Measurements from ENCODE around the gene PPP1R14C. TPM values are rescaled to one million over a fixed set of nuclear protein-coding genes. Genes with fewer than 3 reads are reported as not detected.

The PPP1R14C gene
- total and polyA plus RNA-seq, 7 experiments from 2014 or later = not detected

GRCh38 chr6:150248300-150248699 is 105.5 kb downstream of the PPP1R14C start:
- ChIA-PET CTCF (no interaction called here), POLR2A (no interaction called here)
- peaks cover 0 to 5% (median 0%) of the 10 kb centered on the region in 3 experiments for H3K9me3 ChIP-seq (ENCODE audit: control insufficient read depth in 2 of 3, low read length in 3 of 3)
- no peak overlapping the region for H3K4me3 ChIP-seq (ENCODE audit: low read length)
- DNase-seq = no peak
- Mint-ChIP-seq H3K4me3 (no peak overlapping the region), H3K36me3 (no peaks in the 10 kb centered on the region), H3K4me1 (peaks cover 0 to 8% (median 0%) of the 10 kb centered on the region in 7 donors), H3K27ac (no peak overlapping the region), H3K27me3 (peaks cover 0 to 10% (median 1%) of the 10 kb centered on the region in 5 donors), H3K9me3 (peaks cover 0 to 18% (median 4%) of the 10 kb centered on the region in 11 donors)
- no peak overlapping the region for H3K27ac ChIP-seq (ENCODE audit: low read depth, low read length)
- H3K36me3 ChIP-seq (ENCODE audit: control insufficient read depth in 2 of 3, insufficient read depth in 3 of 3, low read length in 3 of 3) = no peaks in the 10 kb centered on the region
- H3K4me1 ChIP-seq (ENCODE audit: control insufficient read depth in 2 of 2, insufficient read depth in 2 of 2, low read length in 2 of 2) = no peaks in the 10 kb centered on the region
- no peak for ATAC-seq
- H3K27me3 ChIP-seq (ENCODE audit: control insufficient read depth in 2 of 2, insufficient read depth in 2 of 2, low read length in 2 of 2) = no peaks in the 10 kb centered on the region
- intact Hi-C loops (cut with micrococcal nuclease) = no loop called here

GRCh38 chr6:150249261-150249660 is 106.4 kb downstream of the PPP1R14C start:
- H3K9me3 ChIP-seq (ENCODE audit: control insufficient read depth in 2 of 3, low read length in 3 of 3) = peaks cover 0 to 5% (median 0%) of the 10 kb centered on the region in 3 experiments
- peaks cover 0 to 18% (median 4%) of the 10 kb centered on the region in 11 donors for H3K9me3 Mint-ChIP-seq
- ChIA-PET CTCF (no interaction called here), POLR2A (no interaction called here)
- DNase-seq = no peak
- H3K27me3 Mint-ChIP-seq = peaks cover 2 to 13% (median 5%) of the 10 kb centered on the region in 5 donors
- no peaks in the 10 kb centered on the region for H3K36me3 Mint-ChIP-seq
- no peaks in the 10 kb centered on the region for H3K36me3 ChIP-seq (ENCODE audit: control insufficient read depth in 2 of 3, insufficient read depth in 3 of 3, low read length in 3 of 3)
- no peak overlapping the region for H3K27ac ChIP-seq (ENCODE audit: low read depth, low read length)
- no peaks in the 10 kb centered on the region for H3K27me3 ChIP-seq (ENCODE audit: control insufficient read depth in 2 of 2, insufficient read depth in 2 of 2, low read length in 2 of 2)
- H3K4me1 ChIP-seq (ENCODE audit: control insufficient read depth in 2 of 2, insufficient read depth in 2 of 2, low read length in 2 of 2) = no peaks in the 10 kb centered on the region
- no peak overlapping the region for H3K4me3 Mint-ChIP-seq
- H3K27ac Mint-ChIP-seq = no peak overlapping the region
- intact Hi-C loops (cut with micrococcal nuclease) = no loop called here
- no peak for ATAC-seq
- H3K4me1 Mint-ChIP-seq = peaks cover 0 to 12% (median 0%) of the 10 kb centered on the region in 7 donors
- no peak overlapping the region for H3K4me3 ChIP-seq (ENCODE audit: low read length)

GRCh38 chr6:150250826-150251225 is 108.0 kb downstream of the PPP1R14C start:
- H3K4me3 ChIP-seq (ENCODE audit: low read length) = no peak overlapping the region
- CTCF ChIA-PET = no interaction called here
- ATAC-seq (no peak), DNase-seq (no peak)
- H3K4me3 Mint-ChIP-seq = no peak overlapping the region
- H3K27ac Mint-ChIP-seq = no peak overlapping the region
- no peaks in the 10 kb centered on the region for H3K27me3 ChIP-seq (ENCODE audit: control insufficient read depth in 2 of 2, insufficient read depth in 2 of 2, low read length in 2 of 2)
- intact Hi-C loops (cut with micrococcal nuclease) = no loop called here
- H3K9me3 Mint-ChIP-seq = peaks cover 0 to 18% (median 4%) of the 10 kb centered on the region in 11 donors
- no peaks in the 10 kb centered on the region for H3K36me3 ChIP-seq (ENCODE audit: control insufficient read depth in 2 of 3, insufficient read depth in 3 of 3, low read length in 3 of 3)
- H3K27ac ChIP-seq (ENCODE audit: low read depth, low read length) = no peak overlapping the region
- H3K9me3 ChIP-seq (ENCODE audit: control insufficient read depth in 2 of 3, low read length in 3 of 3) = peaks cover 0 to 5% (median 0%) of the 10 kb centered on the region in 3 experiments
- peaks cover 0 to 14% (median 0%) of the 10 kb centered on the region in 7 donors for H3K4me1 Mint-ChIP-seq
- POLR2A ChIA-PET = no interaction called here
- H3K4me1 ChIP-seq (ENCODE audit: control insufficient read depth in 2 of 2, insufficient read depth in 2 of 2, low read length in 2 of 2) = no peaks in the 10 kb centered on the region
- H3K36me3 Mint-ChIP-seq = peaks cover 0 to 4% (median 0%) of the 10 kb centered on the region in 5 donors
- peaks cover 3 to 18% (median 12%) of the 10 kb centered on the region in 5 donors for H3K27me3 Mint-ChIP-seq

- DNase-seq (no peak), ATAC-seq (no peak)
- ChIA-PET POLR2A (no interaction called here), CTCF (no interaction called here)
- Histone ChIP-seq H3K4me1 (ENCODE audit: control insufficient read depth in 2 of 2, insufficient read depth in 2 of 2, low read length in 2 of 2) (no peaks in the 10 kb centered on the region), H3K27ac (ENCODE audit: low read depth, low read length) (no peak overlapping the region), H3K36me3 (ENCODE audit: control insufficient read depth in 2 of 3, insufficient read depth in 3 of 3, low read length in 3 of 3) (no peaks in the 10 kb centered on the region), H3K9me3 (ENCODE audit: control insufficient read depth in 2 of 3, low read length in 3 of 3) (peaks cover 0 to 5% (median 0%) of the 10 kb centered on the region in 3 experiments), H3K27me3 (ENCODE audit: control insufficient read depth in 2 of 2, insufficient read depth in 2 of 2, low read length in 2 of 2) (no peaks in the 10 kb centered on the region), H3K4me3 (ENCODE audit: low read length) (no peak overlapping the region)
- intact Hi-C loops (cut with micrococcal nuclease) = no loop called here
- H3K27me3 Mint-ChIP-seq = peaks cover 3 to 24% (median 21%) of the 10 kb centered on the region in 5 donors
- peaks cover 0 to 8% (median 0%) of the 10 kb centered on the region in 5 donors for H3K36me3 Mint-ChIP-seq
- H3K9me3 Mint-ChIP-seq = peaks cover 0 to 18% (median 4%) of the 10 kb centered on the region in 11 donors
- no peak overlapping the region for H3K27ac Mint-ChIP-seq
- H3K4me3 Mint-ChIP-seq = no peak overlapping the region
- peaks cover 0 to 17% (median 0%) of the 10 kb centered on the region in 7 donors for H3K4me1 Mint-ChIP-seq
Measured at GRCh38 chr6:150251566-150252186, 108.8 kb downstream of the PPP1R14C start.

- H3K27ac Mint-ChIP-seq = no peak overlapping the region
Measured at GRCh38 chr6:150252714-150253444, 110.0 kb downstream of the PPP1R14C start.

GRCh38 chr6:150253489-150253888 is 110.6 kb downstream of the PPP1R14C start:
- POLR2A ChIA-PET = no interaction called here
- H3K4me3 Mint-ChIP-seq = no peak overlapping the region
- intact Hi-C loops (cut with micrococcal nuclease) = no loop called here
- DNase-seq (no peak), ATAC-seq (no peak)
- no peaks in the 10 kb centered on the region for H3K27me3 ChIP-seq (ENCODE audit: control insufficient read depth in 2 of 2, insufficient read depth in 2 of 2, low read length in 2 of 2)
- H3K4me1 ChIP-seq (ENCODE audit: control insufficient read depth in 2 of 2, insufficient read depth in 2 of 2, low read length in 2 of 2) = no peaks in the 10 kb centered on the region
- peaks cover 0 to 13% (median 0%) of the 10 kb centered on the region in 11 donors for H3K9me3 Mint-ChIP-seq
- H3K27ac Mint-ChIP-seq = no peak overlapping the region
- CTCF ChIA-PET = no interaction called here
- no peak overlapping the region for H3K27ac ChIP-seq (ENCODE audit: low read depth, low read length)
- H3K36me3 Mint-ChIP-seq = peaks cover 0 to 8% (median 0%) of the 10 kb centered on the region in 5 donors
- no peaks in the 10 kb centered on the region for H3K36me3 ChIP-seq (ENCODE audit: control insufficient read depth in 2 of 3, insufficient read depth in 3 of 3, low read length in 3 of 3)
- H3K4me1 Mint-ChIP-seq = peaks cover 0 to 20% (median 0%) of the 10 kb centered on the region in 7 donors
- H3K27me3 Mint-ChIP-seq = peaks cover 3 to 31% (median 22%) of the 10 kb centered on the region in 5 donors
- H3K4me3 ChIP-seq (ENCODE audit: low read length) = no peak overlapping the region
- H3K9me3 ChIP-seq (ENCODE audit: control insufficient read depth in 2 of 3, low read length in 3 of 3) = no peaks in the 10 kb centered on the region

More at GRCh38 chr6:150252714-150253444, 110.0 kb downstream of the PPP1R14C start:
- peaks cover 3 to 31% (median 22%) of the 10 kb centered on the region in 5 donors for H3K27me3 Mint-ChIP-seq
- H3K27ac ChIP-seq (ENCODE audit: low read depth, low read length) = no peak overlapping the region
- no peaks in the 10 kb centered on the region for H3K27me3 ChIP-seq (ENCODE audit: control insufficient read depth in 2 of 2, insufficient read depth in 2 of 2, low read length in 2 of 2)
- CTCF ChIA-PET = no interaction called here
- peak overlapping the region in 1 of 10 donors; percentile 14 for H3K4me3 Mint-ChIP-seq
- POLR2A ChIA-PET = no interaction called here
- H3K4me3 ChIP-seq (ENCODE audit: low read length) = no peak overlapping the region
- peaks cover 0 to 16% (median 3%) of the 10 kb centered on the region in 11 donors for H3K9me3 Mint-ChIP-seq
- H3K9me3 ChIP-seq (ENCODE audit: control insufficient read depth in 2 of 3, low read length in 3 of 3) = peaks cover 0 to 2% (median 0%) of the 10 kb centered on the region in 3 experiments
- H3K4me1 Mint-ChIP-seq = peaks cover 0 to 20% (median 0%) of the 10 kb centered on the region in 7 donors
- peaks cover 0 to 8% (median 0%) of the 10 kb centered on the region in 5 donors for H3K36me3 Mint-ChIP-seq
- no peaks in the 10 kb centered on the region for H3K36me3 ChIP-seq (ENCODE audit: control insufficient read depth in 2 of 3, insufficient read depth in 3 of 3, low read length in 3 of 3)
- DNase-seq (no peak), ATAC-seq (no peak)
- no peaks in the 10 kb centered on the region for H3K4me1 ChIP-seq (ENCODE audit: control insufficient read depth in 2 of 2, insufficient read depth in 2 of 2, low read length in 2 of 2)
- intact Hi-C loops (cut with micrococcal nuclease) = no loop called here
